ENCODE measurements around the gene SLC38A8. TPM values are rescaled to one million over a fixed set of nuclear protein-coding genes. Genes with fewer than 3 reads are reported as not detected.

The SLC38A8 gene
- polyA plus RNA-seq, 1 experiment: not detected

- TF ChIP-seq, protein P1, sequence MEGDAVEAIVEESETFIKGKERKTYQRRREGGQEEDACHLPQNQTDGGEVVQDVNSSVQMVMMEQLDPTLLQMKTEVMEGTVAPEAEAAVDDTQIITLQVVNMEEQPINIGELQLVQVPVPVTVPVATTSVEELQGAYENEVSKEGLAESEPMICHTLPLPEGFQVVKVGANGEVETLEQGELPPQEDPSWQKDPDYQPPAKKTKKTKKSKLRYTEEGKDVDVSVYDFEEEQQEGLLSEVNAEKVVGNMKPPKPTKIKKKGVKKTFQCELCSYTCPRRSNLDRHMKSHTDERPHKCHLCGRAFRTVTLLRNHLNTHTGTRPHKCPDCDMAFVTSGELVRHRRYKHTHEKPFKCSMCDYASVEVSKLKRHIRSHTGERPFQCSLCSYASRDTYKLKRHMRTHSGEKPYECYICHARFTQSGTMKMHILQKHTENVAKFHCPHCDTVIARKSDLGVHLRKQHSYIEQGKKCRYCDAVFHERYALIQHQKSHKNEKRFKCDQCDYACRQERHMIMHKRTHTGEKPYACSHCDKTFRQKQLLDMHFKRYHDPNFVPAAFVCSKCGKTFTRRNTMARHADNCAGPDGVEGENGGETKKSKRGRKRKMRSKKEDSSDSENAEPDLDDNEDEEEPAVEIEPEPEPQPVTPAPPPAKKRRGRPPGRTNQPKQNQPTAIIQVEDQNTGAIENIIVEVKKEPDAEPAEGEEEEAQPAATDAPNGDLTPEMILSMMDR (IDR thresholded peaks at IDR 0.05; ENCODE audit: low read depth, low read length): peak; percentile 84
- ChIA-PET POLR2A (no interaction called here), CTCF (interaction anchor here (0.6 to 4.4 kb wide), 27 partner anchors 11 to 406 kb away, joined by 3 to 32 read pairs (median 4); partner anchors contain the start of genes OSGIN1 and TAF1C)
- Histone ChIP-seq H3K9me3 (ENCODE audit: control insufficient read depth, insufficient read depth, low read length) (no peaks in the 10 kb centered on the region; the same call in 1 of the 2 replicates), H3K27ac (ENCODE audit: low read depth, low read length) (no peak overlapping the region), H3K27me3 (ENCODE audit: control insufficient read depth, insufficient read depth, low read length) (no peaks in the 10 kb centered on the region), H3K4me3 (ENCODE audit: low read depth, low read length) (no peak overlapping the region)
- DNase-seq (ENCODE audit: low read depth, low spot score): peak; percentile 10
Observed at GRCh38 chr16:84084570-84085270, 42.1 kb upstream of the SLC38A8 start.

DNA sequence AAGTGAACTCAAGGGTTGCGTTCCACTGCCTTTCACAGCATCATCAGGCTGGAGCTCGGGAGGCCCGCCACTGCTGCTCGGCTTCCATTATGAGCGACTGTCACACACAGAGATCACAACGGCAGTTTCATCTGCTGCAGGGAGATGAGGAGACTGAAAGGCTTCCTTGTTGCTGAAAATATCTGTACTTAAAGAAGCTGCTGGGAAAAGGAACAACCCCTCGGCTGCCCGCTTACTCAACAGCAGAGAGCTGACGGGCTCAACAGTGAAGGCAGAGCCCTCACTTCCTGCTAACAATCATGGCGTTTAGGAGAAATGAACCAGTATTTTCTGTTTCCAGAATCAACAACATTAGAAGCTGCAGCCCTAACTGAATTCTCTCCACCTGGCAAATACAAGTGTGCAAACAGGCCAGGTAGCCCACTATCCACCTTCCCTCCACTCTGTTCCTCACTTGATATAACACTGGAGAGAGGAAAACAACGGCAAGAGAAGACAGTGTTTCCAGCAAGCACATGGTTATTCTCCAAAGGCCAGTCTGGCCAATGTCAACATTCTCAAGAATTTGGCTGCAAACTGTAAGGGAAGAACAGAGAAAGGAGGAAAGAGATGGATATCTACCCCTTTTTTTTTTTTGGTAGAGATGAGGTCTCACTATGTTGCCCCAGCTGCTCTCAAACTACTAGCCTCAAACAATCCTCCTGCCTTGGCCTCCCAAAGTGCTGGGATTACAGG lies 40.4 kb upstream of the SLC38A8 start:
- no peak overlapping the region for H3K4me3 ChIP-seq (ENCODE audit: low read depth, low read length)
- no peaks in the 10 kb centered on the region; the same call in 1 of the 2 replicates for H3K9me3 ChIP-seq (ENCODE audit: control insufficient read depth, insufficient read depth, low read length)
- CTCF ChIA-PET: interaction anchor here (0.6 to 4.4 kb wide), 4 partner anchors 17 to 104 kb away, joined by 3 to 31 read pairs (median 13); partner anchors contain the start of gene TAF1C
- TF ChIP-seq, protein P1 (IDR thresholded peaks at IDR 0.05; ENCODE audit: low read depth, low read length): no peak
- POLR2A ChIA-PET: no interaction called here
- no peaks in the 10 kb centered on the region for H3K27me3 ChIP-seq (ENCODE audit: control insufficient read depth, insufficient read depth, low read length)
- no peak overlapping the region for H3K27ac ChIP-seq (ENCODE audit: low read depth, low read length)
- DNase-seq (ENCODE audit: low read depth, low spot score): no peak

GRCh38 chr16:84082110-84082509 lies 39.5 kb upstream of the SLC38A8 start:
- CTCF ChIA-PET: interaction anchor here (4.4 kb wide), 1 partner anchor 16 kb away, joined by 31 read pairs; no protein-coding TSS in a partner anchor
- no peak for DNase-seq (ENCODE audit: low read depth, low spot score)
- H3K27me3 ChIP-seq (ENCODE audit: control insufficient read depth, insufficient read depth, low read length): no peaks in the 10 kb centered on the region
- TF ChIP-seq, protein P1 (IDR thresholded peaks at IDR 0.05; ENCODE audit: low read depth, low read length): no peak
- POLR2A ChIA-PET: no interaction called here
- H3K9me3 ChIP-seq (ENCODE audit: control insufficient read depth, insufficient read depth, low read length): no peaks in the 10 kb centered on the region; the same call in 1 of the 2 replicates
- H3K4me3 ChIP-seq (ENCODE audit: low read depth, low read length): no peak overlapping the region
- no peak overlapping the region for H3K27ac ChIP-seq (ENCODE audit: low read depth, low read length)

- DNase-seq (ENCODE audit: low read depth, low spot score): no peak
- Histone ChIP-seq H3K27me3 (ENCODE audit: control insufficient read depth, insufficient read depth, low read length) (no peaks in the 10 kb centered on the region), H3K9me3 (ENCODE audit: control insufficient read depth, insufficient read depth, low read length) (no peaks in the 10 kb centered on the region; the same call in 1 of the 2 replicates), H3K27ac (ENCODE audit: low read depth, low read length) (no peak overlapping the region), H3K4me3 (ENCODE audit: low read depth, low read length) (no peak overlapping the region)
- ChIA-PET CTCF (interaction anchor here (0.9 to 4.4 kb wide), 2 partner anchors 16 to 18 kb away, joined by 3 to 31 read pairs; no protein-coding TSS in a partner anchor), POLR2A (no interaction called here)
- TF ChIP-seq, protein P1 (IDR thresholded peaks at IDR 0.05; ENCODE audit: low read depth, low read length): no peak
Observed at GRCh38 chr16:84081446-84081989, 38.9 kb upstream of the SLC38A8 start.

All from AG04450 (cell line).